Measurements from ENCODE around the gene FCF1.

FCF1 gene

GRCh38 chr14:74786796-74787315 lies 73.9 kb downstream of the FCF1 start:
- DNase-seq (ENCODE audit: low read depth), result no peak
- TF ChIP-seq CTCF (IDR thresholded peaks at IDR 0.05; ENCODE audit: low read depth, low read length, missing control alignments), result no peak
- H3K4me3 ChIP-seq (ENCODE audit: low read depth, low read length), result no peak overlapping the region

Measured in GM12864 (cell line).